Kidney epithelial cell (primary cell): ENCODE results near the gene PLA2G1B. TPM values are rescaled to one million over a fixed set of nuclear protein-coding genes. Genes with fewer than 3 reads are reported as not detected.

Experiments used
- DNase-seq: peaks from one replicate; pipeline ENCODE4 v3.0.0-alpha.2; 2010; ENCODE audit warnings: low read depth
- H3K27me3 ChIP-seq: 2 replicates; pipeline ENCODE4 v1.6.0; 2011; ENCODE audit warnings: low read length; ENCODE audit not compliant: control insufficient read depth, insufficient read depth
- H3K36me3 ChIP-seq: 2 replicates; pipeline ENCODE4 v1.5.1; 2011; ENCODE audit warnings: low read length; ENCODE audit not compliant: control insufficient read depth, insufficient read depth
- H3K4me3 ChIP-seq: 2 replicates; pipeline ENCODE4 v1.5.1; 2011; ENCODE audit warnings: low read depth, mild to moderate bottlenecking, control low read depth, low read length
- CTCF ChIP-seq: IDR thresholded peaks from 2 replicates; pipeline ENCODE4 v1.5.1; 2011; ENCODE audit warnings: mild to moderate bottlenecking, moderate library complexity, low read length, control low read depth, inconsistent platforms; ENCODE audit not compliant: insufficient read depth, poor library complexity, severe bottlenecking
- total RNA-seq: library from RNA; depleted of rRNA; stranded (reverse); fragments of >200 nt; gene quantifications from 2 replicates; pipeline ENCODE4 v1.2.3, GENCODE V29; 2015

Gene PLA2G1B
- total RNA-seq, 1 donor from 2014 or later = not detected

GRCh38 chr12:120356567-120357030 is 29.0 kb upstream of the PLA2G1B start:
- peak; percentile 97 for DNase-seq
- TF ChIP-seq CTCF = peak; percentile 88
- Histone ChIP-seq H3K4me3 (no peak overlapping the region), H3K27me3 (no peaks in the 10 kb centered on the region), H3K36me3 (no peaks in the 10 kb centered on the region)

- Histone ChIP-seq H3K4me3 (no peak overlapping the region), H3K27me3 (no peaks in the 10 kb centered on the region), H3K36me3 (no peaks in the 10 kb centered on the region)
- no peak for DNase-seq
- no peak for TF ChIP-seq CTCF
Measured at GRCh38 chr12:120353556-120354317, 26.2 kb upstream of the PLA2G1B start.

DNA sequence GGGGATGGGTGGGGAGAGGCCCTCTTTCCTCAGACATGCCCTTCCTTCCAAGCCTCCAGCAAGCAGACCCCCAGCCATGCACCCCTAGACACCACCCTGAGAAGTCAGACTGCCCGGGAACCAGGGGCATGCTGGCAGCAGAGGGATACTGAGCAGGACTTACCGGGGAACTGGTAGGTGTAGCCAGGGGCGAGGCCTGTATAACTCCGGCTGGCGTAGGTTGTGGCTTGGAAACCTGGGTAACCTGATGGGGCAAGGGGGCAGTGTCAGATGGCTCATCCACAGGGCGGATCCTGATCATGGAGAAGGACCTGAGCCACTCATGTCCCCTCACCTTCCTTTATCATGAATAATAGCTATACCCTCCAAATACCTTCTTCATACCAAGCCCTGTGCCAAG is 25.6 kb upstream of the PLA2G1B start:
- Histone ChIP-seq H3K27me3 (no peaks in the 10 kb centered on the region), H3K4me3 (no peak overlapping the region), H3K36me3 (no peaks in the 10 kb centered on the region)
- no peak for DNase-seq
- TF ChIP-seq CTCF = no peak

DNA sequence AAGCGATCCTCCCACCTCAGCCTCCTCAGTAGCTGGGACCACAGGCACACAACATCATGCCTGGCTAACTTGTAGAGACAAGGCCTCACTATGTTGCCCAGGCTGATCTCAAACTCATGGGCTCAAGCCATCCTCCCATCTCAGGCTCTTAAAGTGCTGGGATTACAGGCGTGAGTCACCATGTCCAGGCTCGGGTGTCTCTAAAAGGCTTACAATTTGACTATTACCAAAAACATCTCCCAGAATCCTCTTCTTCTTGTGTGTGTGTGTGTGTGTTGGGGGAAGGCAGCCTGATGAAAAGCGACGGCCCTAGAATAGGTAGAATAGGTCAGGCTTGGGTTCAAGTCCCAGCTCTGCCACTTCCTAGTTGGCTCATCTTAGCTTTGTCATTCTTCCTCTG is 24.5 kb upstream of the PLA2G1B start:
- Histone ChIP-seq H3K27me3 (no peaks in the 10 kb centered on the region), H3K4me3 (no peak overlapping the region), H3K36me3 (no peaks in the 10 kb centered on the region)
- DNase-seq = no peak
- no peak for TF ChIP-seq CTCF

GRCh38 chr12:120350576-120351350 is 23.2 kb upstream of the PLA2G1B start:
- no peaks in the 10 kb centered on the region for H3K27me3 ChIP-seq

More at GRCh38 chr12:120350576-120351350, 23.2 kb upstream of the PLA2G1B start:
- TF ChIP-seq CTCF = no peak
- no peak overlapping the region for H3K4me3 ChIP-seq
- no peak for DNase-seq
- no peaks in the 10 kb centered on the region for H3K36me3 ChIP-seq
